Natural killer cell (primary cell): ENCODE results near the gene FBXL7. TPM values are rescaled to one million over a fixed set of nuclear protein-coding genes. Genes with fewer than 3 reads are reported as not detected.

Experiments used
- ATAC-seq, 3 donors: fragments of 150-1000 bp in 2 of 3; fragments of 200-7000 bp in 1 of 3; cut with Tn5 transposase; 1 replicate in 1 of 3; 2 replicates in 2 of 3; pipeline ENCODE4 v1.10.0; 2021; ENCODE audit warnings: mild to moderate bottlenecking in 2 of 3, moderate library complexity in 2 of 3
- DNase-seq, 2 donors: peaks; one replicate each; pipeline versions ENCODE4 v3.0.0 to v3.0.0-alpha.2; 2013 to 2021; ENCODE audit warnings: mixed read lengths in 1 of 2
- H3K27ac ChIP-seq: one replicate; pipeline ENCODE4 v1.5.1; 2013; ENCODE audit warnings: mild to moderate bottlenecking, low read length
- H3K27me3 ChIP-seq: one replicate; pipeline ENCODE4 v1.6.1; 2013; ENCODE audit warnings: low read length; ENCODE audit not compliant: control insufficient read depth, insufficient read depth
- H3K36me3 ChIP-seq: one replicate; pipeline ENCODE4 v1.6.1; 2013; ENCODE audit warnings: low read length; ENCODE audit not compliant: control insufficient read depth, insufficient read depth
- H3K4me1 ChIP-seq: one replicate; pipeline ENCODE4 v1.6.1; 2013; ENCODE audit warnings: low read length; ENCODE audit not compliant: control insufficient read depth, insufficient read depth
- H3K4me3 ChIP-seq: one replicate; pipeline ENCODE4 v1.5.1; 2013; ENCODE audit warnings: low read length
- H3K9me3 ChIP-seq: one replicate; pipeline ENCODE4 v1.6.1; 2013; ENCODE audit warnings: low read length; ENCODE audit not compliant: control insufficient read depth, insufficient read depth
- H3K27ac Mint-ChIP-seq, 2 donors: one replicate each; pipeline ENCODE4 v1.8.0; 2022; ENCODE audit warnings: mild to moderate bottlenecking in 2 of 2, mixed read lengths in 2 of 2, moderate library complexity in 1 of 2
- H3K27me3 Mint-ChIP-seq, 2 donors: one replicate each; pipeline ENCODE4 v1.8.0; 2022; ENCODE audit warnings: low read depth in 2 of 2, mixed read lengths in 2 of 2
- H3K36me3 Mint-ChIP-seq: one replicate; pipeline ENCODE4 v1.8.0; 2022; ENCODE audit warnings: mixed read lengths
- H3K4me1 Mint-ChIP-seq, 2 donors: one replicate each; pipeline ENCODE4 v1.8.0; 2022; ENCODE audit warnings: mixed read lengths in 2 of 2
- H3K4me3 Mint-ChIP-seq: one replicate; pipeline ENCODE4 v1.8.0; 2022; ENCODE audit warnings: mild to moderate bottlenecking, moderate library complexity, mixed read lengths
- H3K9me3 Mint-ChIP-seq, 2 donors: one replicate each; pipeline ENCODE4 v1.8.0; 2022; ENCODE audit warnings: mixed read lengths in 2 of 2
- CTCF ChIP-seq: fragments of 200-600 bp; IDR thresholded peaks from one replicate; pipeline ENCODE4 v1.8.0; 2022; ENCODE audit warnings: antibody characterized with exemption
- WGBS: methylation state at CpG from one replicate; pipeline ENCODE4 v1.1.7; 2013; ENCODE audit warnings: missing lambda C conversion rate; ENCODE audit not compliant: insufficient coverage; 5-methylcytosine and 5-hydroxymethylcytosine counted together
- intact Hi-C: fragments of 100-400 bp; cut with micrococcal nuclease; formaldehyde crosslinking; loops from one replicate; pipeline ENCODE4 v1.14.2; 2022
- total RNA-seq, 4 donors: library from RNA; stranded (reverse); fragments of 120-200 nt in 1 of 4; gene quantifications; one replicate each; pipeline versions ENCODE4 v1.2.3 to v1.2.4, GENCODE V29; 2013 to 2022

The FBXL7 gene
- total RNA-seq = not detected
- total RNA-seq (2013) = not detected

- H3K27me3 ChIP-seq = peaks cover 10% of the 10 kb centered on the region
- H3K36me3 ChIP-seq = no peaks in the 10 kb centered on the region
- H3K4me3 ChIP-seq = no peak within 1 kb of the TSS
- 4% methylated on average over 60 of the region's 60 CpGs for WGBS
- intact Hi-C loops = no loop called here
- no peaks in the 10 kb centered on the region for H3K9me3 ChIP-seq
- TF ChIP-seq CTCF = no peak
- no peak within 1 kb of the TSS for H3K27ac ChIP-seq
- no peak within 1 kb of the TSS for H3K27ac Mint-ChIP-seq
- peaks cover 8% of the 10 kb centered on the region in 2 donors for H3K9me3 Mint-ChIP-seq
- H3K4me1 ChIP-seq = no peaks in the 10 kb centered on the region
- no peaks in the 10 kb centered on the region for H3K4me1 Mint-ChIP-seq
- DNase-seq = no peak
- peaks cover 18 to 19% of the 10 kb centered on the region in 2 donors for H3K27me3 Mint-ChIP-seq
- H3K36me3 Mint-ChIP-seq = peaks cover 7% of the 10 kb centered on the region
- no peak for ATAC-seq
- H3K4me3 Mint-ChIP-seq = no peak within 1 kb of the TSS
Measured at GRCh38 chr5:15499528-15500324, at the start of gene FBXL7. Gene FBXL7, plus strand, starts transcription at chr5:15500180.

GRCh38 chr5:15450473-15450872, 49.5 kb upstream of the FBXL7 start:
- no peaks in the 10 kb centered on the region for H3K27me3 Mint-ChIP-seq
- no peaks in the 10 kb centered on the region for H3K4me1 Mint-ChIP-seq

GRCh38 chr5:15450949-15451348, 49.0 kb upstream of the FBXL7 start:
- H3K4me1 Mint-ChIP-seq = no peaks in the 10 kb centered on the region
- H3K27ac Mint-ChIP-seq = no peak overlapping the region
- DNase-seq (no peak), ATAC-seq (no peak)
- Histone ChIP-seq H3K4me3 (no peak overlapping the region), H3K36me3 (no peaks in the 10 kb centered on the region), H3K4me1 (no peaks in the 10 kb centered on the region), H3K27me3 (no peaks in the 10 kb centered on the region), H3K27ac (no peak overlapping the region), H3K9me3 (peaks cover 5% of the 10 kb centered on the region)
- H3K9me3 Mint-ChIP-seq = peaks cover 5 to 7% of the 10 kb centered on the region in 2 donors
- H3K27me3 Mint-ChIP-seq = no peaks in the 10 kb centered on the region
- H3K4me3 Mint-ChIP-seq = no peak overlapping the region
- intact Hi-C loops = no loop called here
- no peak for TF ChIP-seq CTCF
- 100% methylated on average over 4 of the region's 4 CpGs for WGBS
- no peaks in the 10 kb centered on the region for H3K36me3 Mint-ChIP-seq

More at GRCh38 chr5:15450473-15450872, 49.5 kb upstream of the FBXL7 start:
- H3K27ac ChIP-seq = no peak overlapping the region
- Mint-ChIP-seq H3K27ac (no peak overlapping the region), H3K4me3 (no peak overlapping the region), H3K9me3 (peaks cover 7 to 9% of the 10 kb centered on the region in 2 donors), H3K36me3 (no peaks in the 10 kb centered on the region)
- ATAC-seq (no peak), DNase-seq (no peak)
- no peak overlapping the region for H3K4me3 ChIP-seq
- H3K27me3 ChIP-seq = no peaks in the 10 kb centered on the region
- intact Hi-C loops = no loop called here
- H3K36me3 ChIP-seq = no peaks in the 10 kb centered on the region
- 90% methylated on average over 10 of the region's 11 CpGs for WGBS
- H3K9me3 ChIP-seq = peaks cover 5% of the 10 kb centered on the region
- H3K4me1 ChIP-seq = no peaks in the 10 kb centered on the region
- no peak for TF ChIP-seq CTCF

- Histone ChIP-seq H3K4me1 (no peaks in the 10 kb centered on the region), H3K36me3 (no peaks in the 10 kb centered on the region), H3K27ac (no peak overlapping the region), H3K4me3 (no peak overlapping the region), H3K9me3 (peaks cover 5% of the 10 kb centered on the region), H3K27me3 (no peaks in the 10 kb centered on the region)
- intact Hi-C loops = no loop called here
- 31% methylated on average over 1 of the region's 1 CpG for WGBS
- Mint-ChIP-seq H3K4me3 (no peak overlapping the region), H3K9me3 (peaks cover 3 to 9% of the 10 kb centered on the region in 2 donors), H3K27ac (no peak overlapping the region), H3K4me1 (no peaks in the 10 kb centered on the region), H3K27me3 (no peaks in the 10 kb centered on the region), H3K36me3 (no peaks in the 10 kb centered on the region)
- TF ChIP-seq CTCF = no peak
- DNase-seq (no peak), ATAC-seq (no peak)
Measured at GRCh38 chr5:15452030-15452429, 48.0 kb upstream of the FBXL7 start.
